Activated CD8-positive, alpha-beta memory T cell treated with anti-CD3 and anti-CD28 coated beads, Interleukin-2, amount 10 ng/mL, durations not matched to agents 7 days and 5 days (primary cell): ENCODE data around the gene RNLS. TPM values are rescaled to one million over a fixed set of nuclear protein-coding genes. Genes with fewer than 3 reads are reported as not detected.
"Not testable (repeated sequence)": the region's sequence is repeated elsewhere in the genome, so short reads cannot be mapped to it uniquely, and the experiment has no call there.

Experiments
- ATAC-seq: fragments of 150-1000 bp; cut with Tn5 transposase; one replicate; pipeline ENCODE4 v1.10.0; 2021; ENCODE audit warnings: moderate library complexity
- CTCF ChIA-PET: fragments of 350-600 bp; sonication (Branson Sonifier 250); formaldehyde crosslinking; loops from one replicate; lab custom pipeline; 2021; ENCODE audit warnings: antibody characterized with exemption; lab: Charles Lee
- DNase-seq: peaks from one replicate; pipeline ENCODE4 v3.0.0-alpha.2; 2020
- H3K27ac Mint-ChIP-seq: one replicate; pipeline ENCODE4 v1.8.0; 2021; ENCODE audit warnings: mild to moderate bottlenecking, mixed read lengths
- H3K27me3 Mint-ChIP-seq: one replicate; pipeline ENCODE4 v1.8.0; 2021; ENCODE audit warnings: mixed read lengths
- H3K36me3 Mint-ChIP-seq: one replicate; pipeline ENCODE4 v1.8.0; 2021; ENCODE audit warnings: mild to moderate bottlenecking, mixed read lengths
- H3K4me1 Mint-ChIP-seq: one replicate; pipeline ENCODE4 v1.8.0; 2021; ENCODE audit warnings: mixed read lengths
- H3K4me3 Mint-ChIP-seq: one replicate; pipeline ENCODE4 v1.8.0; 2021; ENCODE audit warnings: mild to moderate bottlenecking, moderate library complexity, mixed read lengths
- H3K9me3 Mint-ChIP-seq: one replicate; pipeline ENCODE4 v1.8.0; 2022; ENCODE audit warnings: low read depth, mixed read lengths
- total RNA-seq, 2 experiments: library from RNA; stranded (reverse); gene quantifications; one replicate each; pipeline ENCODE4 v1.2.3, GENCODE V29; 2021

The RNLS gene
- total RNA-seq, 2 experiments from 2014 or later: 2.9 to 3.7 TPM

- no peaks in the 10 kb centered on the region for H3K9me3 Mint-ChIP-seq
- no peak overlapping the region for H3K4me3 Mint-ChIP-seq
- H3K27ac Mint-ChIP-seq: no peak overlapping the region
- peaks cover 10% of the 10 kb centered on the region for H3K36me3 Mint-ChIP-seq
- no peak for DNase-seq
- no peaks in the 10 kb centered on the region for H3K27me3 Mint-ChIP-seq
- peaks cover 37% of the 10 kb centered on the region for H3K4me1 Mint-ChIP-seq
- no peak for ATAC-seq
- CTCF ChIA-PET: interaction anchor here (2.6 kb wide), 1 partner anchor 109 kb away, joined by 9 read pairs; no protein-coding TSS in a partner anchor
These were observed 302.6 kb downstream of the RNLS start for GRCh38 chr10:88280518-88280917.

- no peak for ATAC-seq
- DNase-seq: no peak
- CTCF ChIA-PET: no interaction called here
These were observed 304.2 kb downstream of the RNLS start for GRCh38 chr10:88278912-88279311.

GRCh38 chr10:88276945-88277344 is 306.2 kb downstream of the RNLS start:
- H3K4me3 Mint-ChIP-seq, ATAC-seq, DNase-seq, CTCF ChIA-PET, H3K27ac Mint-ChIP-seq, H3K9me3 Mint-ChIP-seq, H3K27me3 Mint-ChIP-seq: not testable (repeated sequence)
- Mint-ChIP-seq H3K36me3 (peaks cover 12% of the 10 kb centered on the region), H3K4me1 (peaks cover 49% of the 10 kb centered on the region)

More at GRCh38 chr10:88278912-88279311, 304.2 kb downstream of the RNLS start:
- peaks cover 12% of the 10 kb centered on the region for H3K36me3 Mint-ChIP-seq
- peaks cover 43% of the 10 kb centered on the region for H3K4me1 Mint-ChIP-seq
- H3K27ac Mint-ChIP-seq: no peak overlapping the region
- H3K4me3 Mint-ChIP-seq: no peak overlapping the region
- H3K27me3 Mint-ChIP-seq: no peaks in the 10 kb centered on the region
- H3K9me3 Mint-ChIP-seq: no peaks in the 10 kb centered on the region

- H3K4me1 Mint-ChIP-seq: peaks cover 50% of the 10 kb centered on the region
- CTCF ChIA-PET: no interaction called here
- no peak overlapping the region for H3K4me3 Mint-ChIP-seq
- no peaks in the 10 kb centered on the region for H3K9me3 Mint-ChIP-seq
- H3K36me3 Mint-ChIP-seq: peaks cover 14% of the 10 kb centered on the region
- DNase-seq (no peak), ATAC-seq (no peak)
- no peaks in the 10 kb centered on the region for H3K27me3 Mint-ChIP-seq
- no peak overlapping the region for H3K27ac Mint-ChIP-seq
These were observed 308.8 kb downstream of the RNLS start for GRCh38 chr10:88274286-88274685.

GRCh38 chr10:88273567-88273966 is 309.6 kb downstream of the RNLS start:
- CTCF ChIA-PET: interaction anchor here (3.5 kb wide), 1 partner anchor 116 kb away, joined by 24 read pairs; no protein-coding TSS in a partner anchor
- Mint-ChIP-seq H3K36me3 (peaks cover 14% of the 10 kb centered on the region), H3K27me3 (no peaks in the 10 kb centered on the region), H3K27ac (peak overlapping the region; percentile 40), H3K4me1 (peaks cover 46% of the 10 kb centered on the region), H3K4me3 (no peak overlapping the region), H3K9me3 (no peaks in the 10 kb centered on the region)
- ATAC-seq (no peak), DNase-seq (no peak)

- Mint-ChIP-seq H3K4me1 (peaks cover 48% of the 10 kb centered on the region), H3K4me3 (peak overlapping the region; percentile 17), H3K36me3 (peaks cover 16% of the 10 kb centered on the region), H3K27ac (peak overlapping the region; percentile 89), H3K27me3 (peaks cover under 1% of the 10 kb centered on the region), H3K9me3 (peaks cover 2% of the 10 kb centered on the region)
- DNase-seq (peak; percentile 62), ATAC-seq (peak; percentile 48)
- CTCF ChIA-PET: interaction anchor here (0.6 to 3.5 kb wide), 8 partner anchors 11 to 1749 kb away, joined by 3 to 24 read pairs (median 3); no protein-coding TSS in a partner anchor
These were observed 311.2 kb downstream of the RNLS start for GRCh38 chr10:88271761-88272543.

GRCh38 chr10:88270871-88271713 is 312.0 kb downstream of the RNLS start:
- Mint-ChIP-seq H3K27ac (peak overlapping the region; percentile 89), H3K27me3 (peaks cover 2% of the 10 kb centered on the region), H3K4me3 (peak overlapping the region; percentile 33), H3K4me1 (peaks cover 54% of the 10 kb centered on the region), H3K36me3 (peaks cover 13% of the 10 kb centered on the region), H3K9me3 (peaks cover 2% of the 10 kb centered on the region)
- CTCF ChIA-PET: interaction anchor here (0.8 to 3.5 kb wide), 11 partner anchors 10 to 409 kb away, joined by 3 to 24 read pairs (median 3); no protein-coding TSS in a partner anchor
- ATAC-seq (peak; percentile 91), DNase-seq (peak; percentile 89)

GRCh38 chr10:88270061-88270808 is 312.9 kb downstream of the RNLS start:
- peak overlapping the region; percentile 89 for H3K27ac Mint-ChIP-seq
- H3K4me1 Mint-ChIP-seq: peaks cover 54% of the 10 kb centered on the region
- H3K4me3 Mint-ChIP-seq: peak overlapping the region; percentile 33
- DNase-seq (no peak), ATAC-seq (no peak)
- CTCF ChIA-PET: interaction anchor here (0.8 to 3.5 kb wide), 7 partner anchors 16 to 408 kb away, joined by 3 to 24 read pairs (median 4); no protein-coding TSS in a partner anchor
- peaks cover 13% of the 10 kb centered on the region for H3K36me3 Mint-ChIP-seq
- H3K9me3 Mint-ChIP-seq: peaks cover 2% of the 10 kb centered on the region
- H3K27me3 Mint-ChIP-seq: peaks cover 3% of the 10 kb centered on the region

- ATAC-seq (no peak), DNase-seq (no peak)
- H3K36me3 Mint-ChIP-seq: peaks cover 22% of the 10 kb centered on the region
- no peak overlapping the region for H3K4me3 Mint-ChIP-seq
- peaks cover 7% of the 10 kb centered on the region for H3K27me3 Mint-ChIP-seq
- CTCF ChIA-PET: interaction anchor here (0.9 kb wide), 1 partner anchor 33 kb away, joined by 3 read pairs; no protein-coding TSS in a partner anchor
- H3K9me3 Mint-ChIP-seq: peaks cover 2% of the 10 kb centered on the region
- H3K4me1 Mint-ChIP-seq: peaks cover 16% of the 10 kb centered on the region
- H3K27ac Mint-ChIP-seq: no peak overlapping the region
These were observed 320.4 kb downstream of the RNLS start for GRCh38 chr10:88262591-88263234.

GRCh38 chr10:88261152-88261551 is 322.0 kb downstream of the RNLS start:
- Mint-ChIP-seq H3K27me3 (peaks cover 5% of the 10 kb centered on the region), H3K36me3 (peaks cover 21% of the 10 kb centered on the region), H3K4me1 (peaks cover 8% of the 10 kb centered on the region), H3K4me3 (no peak overlapping the region), H3K9me3 (no peaks in the 10 kb centered on the region), H3K27ac (no peak overlapping the region)
- no peak for DNase-seq
- CTCF ChIA-PET: interaction anchor here (0.9 kb wide), 2 partner anchors 10 kb away, joined by 3 read pairs; no protein-coding TSS in a partner anchor
- ATAC-seq: no peak

- no peak overlapping the region for H3K27ac Mint-ChIP-seq
- peaks cover 8% of the 10 kb centered on the region for H3K4me1 Mint-ChIP-seq
- peaks cover 5% of the 10 kb centered on the region for H3K27me3 Mint-ChIP-seq
- no peak overlapping the region for H3K4me3 Mint-ChIP-seq
- peaks cover 21% of the 10 kb centered on the region for H3K36me3 Mint-ChIP-seq
- no peak for ATAC-seq
- CTCF ChIA-PET: interaction anchor here (0.9 kb wide), 3 partner anchors 10 to 143 kb away, joined by 3 read pairs; no protein-coding TSS in a partner anchor
- no peak for DNase-seq
- H3K9me3 Mint-ChIP-seq: no peaks in the 10 kb centered on the region
These were observed 322.6 kb downstream of the RNLS start for GRCh38 chr10:88260329-88261051.

GRCh38 chr10:88259381-88259780 is 323.7 kb downstream of the RNLS start:
- Mint-ChIP-seq H3K9me3 (no peaks in the 10 kb centered on the region), H3K27ac (no peak overlapping the region), H3K4me3 (no peak overlapping the region), H3K36me3 (peaks cover 12% of the 10 kb centered on the region), H3K4me1 (peaks cover 9% of the 10 kb centered on the region), H3K27me3 (no peaks in the 10 kb centered on the region)
- no peak for ATAC-seq
- no peak for DNase-seq
- CTCF ChIA-PET: no interaction called here
